ENCODE data around the gene HS6ST3.

The HS6ST3 gene

GRCh38 chr13:96809366-96810096 lies 719.6 kb downstream of the HS6ST3 start:
- TF ChIP-seq, protein P1, sequence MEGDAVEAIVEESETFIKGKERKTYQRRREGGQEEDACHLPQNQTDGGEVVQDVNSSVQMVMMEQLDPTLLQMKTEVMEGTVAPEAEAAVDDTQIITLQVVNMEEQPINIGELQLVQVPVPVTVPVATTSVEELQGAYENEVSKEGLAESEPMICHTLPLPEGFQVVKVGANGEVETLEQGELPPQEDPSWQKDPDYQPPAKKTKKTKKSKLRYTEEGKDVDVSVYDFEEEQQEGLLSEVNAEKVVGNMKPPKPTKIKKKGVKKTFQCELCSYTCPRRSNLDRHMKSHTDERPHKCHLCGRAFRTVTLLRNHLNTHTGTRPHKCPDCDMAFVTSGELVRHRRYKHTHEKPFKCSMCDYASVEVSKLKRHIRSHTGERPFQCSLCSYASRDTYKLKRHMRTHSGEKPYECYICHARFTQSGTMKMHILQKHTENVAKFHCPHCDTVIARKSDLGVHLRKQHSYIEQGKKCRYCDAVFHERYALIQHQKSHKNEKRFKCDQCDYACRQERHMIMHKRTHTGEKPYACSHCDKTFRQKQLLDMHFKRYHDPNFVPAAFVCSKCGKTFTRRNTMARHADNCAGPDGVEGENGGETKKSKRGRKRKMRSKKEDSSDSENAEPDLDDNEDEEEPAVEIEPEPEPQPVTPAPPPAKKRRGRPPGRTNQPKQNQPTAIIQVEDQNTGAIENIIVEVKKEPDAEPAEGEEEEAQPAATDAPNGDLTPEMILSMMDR (conservative IDR thresholded peaks at IDR 0.05; ENCODE audit: low read length), result no peak
- H3K4me3 ChIP-seq (ENCODE audit: low read length), result no peak overlapping the region
- no peak for DNase-seq (ENCODE audit: low read depth)

DNA sequence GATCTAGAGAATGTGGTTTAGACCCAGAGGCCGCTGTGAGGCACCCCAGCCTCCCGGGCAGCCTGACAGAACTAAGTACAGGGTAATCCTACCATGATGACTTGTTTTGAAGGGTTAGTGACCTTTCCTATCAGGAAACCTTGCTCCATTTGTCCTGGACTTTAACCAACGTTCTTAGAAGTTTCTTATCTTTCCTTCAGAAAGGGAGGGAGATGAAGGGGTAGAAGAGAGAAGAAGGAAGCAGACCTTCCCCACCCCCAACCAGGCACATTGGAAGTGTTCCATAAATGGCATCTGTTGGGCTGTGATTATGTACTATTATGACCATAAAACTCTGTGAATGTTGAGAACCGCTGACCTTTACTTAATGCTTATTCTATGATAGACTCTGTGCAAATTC lies 720.2 kb downstream of the HS6ST3 start:
- TF ChIP-seq, protein P1 (conservative IDR thresholded peaks at IDR 0.05; ENCODE audit: low read length), result no peak
- DNase-seq (ENCODE audit: low read depth), result no peak
- no peak overlapping the region for H3K4me3 ChIP-seq (ENCODE audit: low read length)

- H3K4me3 ChIP-seq (ENCODE audit: low read length), result no peak overlapping the region
- no peak for DNase-seq (ENCODE audit: low read depth)
- TF ChIP-seq, protein P1 (conservative IDR thresholded peaks at IDR 0.05; ENCODE audit: low read length), result no peak
Observed at GRCh38 chr13:96811049-96811448, 721.1 kb downstream of the HS6ST3 start.

DNA sequence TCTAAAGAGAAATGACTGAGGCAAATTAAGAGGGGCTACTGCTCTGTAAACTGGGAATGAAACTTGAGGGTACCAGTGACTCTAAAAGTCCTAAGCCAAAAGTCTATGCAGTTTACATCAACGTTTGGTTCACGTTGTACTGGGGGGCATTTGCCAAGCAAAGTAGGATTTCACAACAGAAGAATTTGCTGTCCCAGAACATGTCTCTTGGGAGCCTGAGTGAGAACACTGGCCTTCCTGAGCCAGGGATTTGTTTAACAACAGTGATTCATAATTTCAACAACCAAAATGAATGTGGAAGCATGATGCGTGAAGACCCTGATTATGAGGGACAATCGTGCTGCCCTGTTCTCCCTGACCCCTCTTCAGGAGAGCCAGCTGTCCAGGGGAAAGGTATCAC lies 726.4 kb downstream of the HS6ST3 start:
- TF ChIP-seq, protein P1 (conservative IDR thresholded peaks at IDR 0.05; ENCODE audit: low read length), result no peak
- peak; percentile 13 for DNase-seq (ENCODE audit: low read depth)
- H3K4me3 ChIP-seq (ENCODE audit: low read length), result no peak overlapping the region

DNA sequence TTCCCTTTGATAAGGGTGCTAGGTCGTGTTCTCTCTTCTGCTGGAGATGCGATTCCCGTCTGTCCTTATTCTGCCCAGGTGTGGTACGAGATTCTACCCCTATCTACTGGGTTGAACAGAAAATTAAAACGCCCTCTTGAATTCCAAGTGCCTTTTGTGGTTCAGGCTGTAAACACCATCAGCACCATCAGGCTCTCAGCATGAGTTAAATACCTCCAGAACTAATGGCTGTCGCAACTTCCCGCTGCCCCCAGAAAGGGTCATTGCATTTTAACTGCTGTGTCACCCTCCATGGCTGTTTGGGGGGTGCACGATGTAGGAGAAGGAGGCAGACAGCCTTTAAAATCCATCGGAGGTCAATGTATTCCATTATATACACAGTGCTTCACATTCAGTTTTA lies 727.0 kb downstream of the HS6ST3 start:
- DNase-seq (ENCODE audit: low read depth), result no peak
- no peak overlapping the region for H3K4me3 ChIP-seq (ENCODE audit: low read length)
- TF ChIP-seq, protein P1 (conservative IDR thresholded peaks at IDR 0.05; ENCODE audit: low read length), result no peak

DNA sequence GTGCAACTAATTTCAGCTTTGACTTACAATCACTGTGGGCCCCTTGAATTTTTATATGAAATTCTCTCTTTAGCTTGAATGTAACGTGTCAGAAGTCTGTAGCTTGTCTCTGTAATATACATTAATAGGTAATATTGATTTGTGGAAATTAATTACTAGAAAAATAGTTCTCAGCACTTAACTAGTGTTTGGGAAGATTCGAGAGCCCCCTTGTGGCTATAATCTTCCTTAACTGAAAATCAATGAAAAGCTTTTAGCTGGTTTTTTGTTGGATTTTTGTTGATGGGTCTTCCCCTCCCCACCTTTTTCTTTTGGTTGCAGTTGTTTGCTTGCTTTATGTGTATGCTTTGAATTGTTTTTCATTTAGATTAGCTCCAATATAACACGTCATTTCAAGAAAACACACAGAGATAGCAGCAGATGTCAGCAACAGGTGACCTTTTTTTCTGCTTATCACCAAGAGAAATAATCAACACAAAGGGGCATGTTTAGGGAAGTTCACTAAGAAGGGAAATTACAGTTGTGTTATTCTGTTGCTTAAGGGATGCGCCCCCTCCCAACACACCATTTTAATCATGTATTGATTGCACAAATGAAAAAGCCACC lies 727.5 kb downstream of the HS6ST3 start:
- no peak overlapping the region for H3K4me3 ChIP-seq (ENCODE audit: low read length)
- DNase-seq (ENCODE audit: low read depth), result peak; percentile 5
- TF ChIP-seq, protein P1 (conservative IDR thresholded peaks at IDR 0.05; ENCODE audit: low read length), result peak; percentile 58

GRCh38 chr13:96819375-96819774 lies 729.5 kb downstream of the HS6ST3 start:
- no peak overlapping the region for H3K4me3 ChIP-seq (ENCODE audit: low read length)
- no peak for DNase-seq (ENCODE audit: low read depth)
- TF ChIP-seq, protein P1 (conservative IDR thresholded peaks at IDR 0.05; ENCODE audit: low read length), result no peak

Data from AG10803 (cell line).